CD4-positive, alpha-beta T cell treated with Interleukin-17A for 1 hour (primary cell): ENCODE results near the gene TBC1D3E.
"Not testable (repeated sequence)": the region's sequence is repeated elsewhere in the genome, so short reads cannot be mapped to it uniquely, and the experiment has no call there.

Experiments
- DNase-seq: peaks from one replicate; pipeline ENCODE4 v3.0.0-alpha.2; 2020

TBC1D3E gene

DNA sequence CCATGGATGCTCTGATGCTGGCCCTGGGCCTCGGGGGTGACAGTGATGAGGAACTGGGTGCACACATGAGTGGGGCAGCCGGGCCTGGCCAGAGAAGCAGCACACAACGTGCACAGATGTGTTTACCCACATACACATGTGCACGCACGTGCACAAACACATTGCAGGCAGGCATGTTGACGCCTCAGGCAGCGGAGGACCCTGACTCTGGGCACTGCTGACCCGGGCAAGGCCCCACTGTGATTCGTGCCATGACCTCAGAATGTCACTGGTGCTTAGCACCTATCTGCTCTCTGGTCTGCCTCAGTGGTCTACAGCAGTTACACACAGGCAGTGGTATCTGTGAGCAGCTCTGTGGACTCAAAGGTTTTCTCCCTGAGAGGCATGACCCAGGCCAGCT lies at the start of gene TBC1D3E:
TSS of gene TBC1D3E (plus strand) at position 301 of the 400 bp plus-strand sequence. CDS start 1,545 bp downstream, outside the sequence.
- not testable (repeated sequence) for DNase-seq

DNA sequence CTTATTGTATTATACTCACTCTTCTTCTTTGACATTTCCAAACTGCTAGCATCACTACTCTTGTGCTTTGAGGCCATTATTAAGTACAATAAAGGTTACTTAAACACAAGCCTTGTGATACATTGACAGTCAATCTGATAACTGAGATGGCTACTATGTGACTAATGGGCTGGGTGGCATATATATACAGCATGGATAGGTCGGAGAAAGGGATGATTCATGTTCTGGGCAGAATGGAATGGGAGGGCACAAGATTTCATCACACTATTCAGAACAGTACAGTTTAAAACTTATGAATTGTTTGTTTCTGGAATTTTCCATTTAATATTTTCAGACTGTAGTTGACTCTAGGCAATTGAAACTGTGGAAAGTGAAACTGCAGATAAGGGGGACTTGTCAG lies 40.4 kb upstream of the TBC1D3E start:
- not testable (repeated sequence) for DNase-seq

DNA sequence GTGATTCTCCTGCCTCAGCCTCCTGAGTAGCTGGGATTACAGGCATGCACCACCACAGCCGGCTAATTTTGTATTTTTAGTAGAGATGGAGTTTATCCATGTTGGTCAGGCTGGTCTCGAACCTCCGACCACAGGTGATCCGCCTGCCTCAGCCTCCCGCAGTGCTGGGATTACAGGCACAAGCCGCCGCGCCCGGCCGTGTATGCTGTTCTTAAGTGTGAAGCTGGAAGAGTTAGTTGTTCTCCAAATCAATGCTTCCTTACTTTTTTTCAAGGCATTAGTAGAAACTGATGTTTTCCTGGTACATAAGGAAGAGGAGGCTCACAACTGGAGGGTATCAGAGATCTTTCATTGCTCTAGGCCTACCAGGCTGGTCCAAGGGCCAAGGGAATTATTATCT lies 39.6 kb upstream of the TBC1D3E start:
- DNase-seq = not testable (repeated sequence)

DNA sequence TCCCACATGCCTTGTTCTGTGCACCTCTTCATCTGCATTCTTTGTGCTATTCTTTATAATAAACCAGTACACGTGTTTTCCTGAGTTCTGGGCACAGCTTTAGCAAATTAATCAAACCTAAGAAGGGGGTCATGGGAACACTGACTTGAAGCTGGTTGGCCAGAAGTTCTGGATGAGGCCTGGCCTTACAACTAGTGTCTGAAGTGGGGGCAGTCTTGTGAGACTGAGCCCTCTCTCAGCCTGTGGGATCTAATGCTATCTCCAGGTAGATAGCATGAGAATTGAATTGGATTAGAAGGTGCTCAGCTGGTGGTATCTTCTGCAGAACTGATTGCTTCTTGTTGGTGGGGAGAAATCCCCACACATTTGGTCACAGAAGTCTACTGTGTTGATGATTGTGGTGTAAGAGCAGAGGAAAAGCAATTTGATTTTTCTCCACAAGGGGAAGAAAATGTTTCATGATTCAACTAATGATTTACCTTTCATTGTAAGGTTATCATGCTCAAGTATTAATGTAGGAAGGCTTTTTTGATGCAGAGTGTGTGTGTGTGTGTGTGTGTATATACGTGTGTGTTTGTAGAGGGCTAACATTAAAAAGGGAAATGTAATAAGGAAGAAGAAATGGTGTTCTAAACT lies 33.6 kb upstream of the TBC1D3E start:
- not testable (repeated sequence) for DNase-seq

DNA sequence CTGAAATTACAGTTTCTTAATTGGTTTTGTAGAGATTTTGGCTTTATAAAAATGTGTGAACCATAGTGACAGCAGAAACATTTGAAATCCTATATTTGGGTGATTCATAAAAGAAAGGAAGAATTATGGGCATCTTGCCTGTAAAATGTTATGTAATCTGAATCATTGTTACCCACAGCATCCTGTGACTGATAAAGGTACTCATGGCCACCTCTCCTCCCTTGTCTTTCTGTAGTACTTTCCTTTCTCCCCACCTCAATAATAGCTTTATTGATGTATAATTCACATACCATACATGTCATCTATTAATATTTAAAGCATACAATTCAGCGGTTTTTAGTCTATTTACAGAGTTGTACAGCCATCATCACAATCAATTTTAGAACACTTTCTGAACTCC lies 28.5 kb upstream of the TBC1D3E start:
- not testable (repeated sequence) for DNase-seq

DNA sequence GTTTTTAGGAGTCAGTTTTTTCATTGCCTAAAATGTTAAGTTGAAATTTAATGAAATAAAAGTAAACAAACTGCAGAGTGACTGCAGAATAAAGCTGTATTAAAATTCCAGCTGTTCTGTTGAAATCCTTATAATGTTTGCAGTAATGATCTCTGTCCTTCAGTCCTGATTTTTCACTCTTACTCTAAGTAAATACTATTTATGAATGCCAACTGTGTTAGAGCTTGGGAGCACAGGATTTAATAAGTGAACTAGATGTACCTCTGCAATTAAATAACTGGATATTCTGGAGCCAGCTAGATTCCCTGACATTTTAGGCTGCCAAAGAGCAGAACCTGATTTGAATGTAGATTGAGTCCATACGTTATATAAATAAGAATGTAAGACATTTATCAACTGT lies 7.9 kb upstream of the TBC1D3E start:
- not testable (repeated sequence) for DNase-seq

DNA sequence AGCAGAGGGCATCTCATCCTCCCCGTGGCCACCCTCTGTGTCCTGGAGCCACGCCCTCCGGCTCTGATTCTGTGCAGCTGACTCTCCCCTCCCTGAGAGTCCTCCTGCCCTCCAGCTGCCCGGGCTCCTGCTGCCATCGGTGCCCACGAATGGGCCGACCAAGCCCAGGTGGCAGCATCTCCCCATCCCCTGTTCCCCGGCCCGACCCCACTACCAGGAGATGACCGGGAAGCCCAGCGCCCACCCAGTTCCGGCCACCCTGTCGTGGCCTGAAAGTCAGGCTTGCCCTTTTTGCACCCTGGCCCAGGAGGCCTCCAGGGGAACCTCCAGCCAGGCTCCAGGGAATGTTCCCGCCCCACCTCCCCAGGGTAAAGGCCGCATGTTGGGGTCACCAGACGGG lies 7.1 kb downstream of the TBC1D3E start:
- not testable (repeated sequence) for DNase-seq
